GM21528 (cell line): Measurements from ENCODE around the gene KLHL2.
A peak's percentile ranks its signal among the peaks of the same experiment; 100 is the strongest.
"Not testable (repeated sequence)": the region's sequence is repeated elsewhere in the genome, so short reads cannot be mapped to it uniquely, and the experiment has no call there.

Experiments used
- ATAC-seq: cut with Tn5 transposase; IDR thresholded peaks from one replicate; pipeline ENCODE4 v1.9.1; 2021; ENCODE audit warnings: mild to moderate bottlenecking, moderate library complexity; ENCODE audit not compliant: unreplicated experiment, low FRiP score

KLHL2 gene

GRCh38 chr4:165324918-165325304 is 117.5 kb downstream of the KLHL2 start:
- ATAC-seq, result no peak

- ATAC-seq, result no peak
These were observed 118.6 kb downstream of the KLHL2 start for GRCh38 chr4:165325732-165326512.

- peak; percentile 21 for ATAC-seq
These were observed 119.5 kb downstream of the KLHL2 start for GRCh38 chr4:165326831-165327210.

GRCh38 chr4:165327211-165328100 is 120.1 kb downstream of the KLHL2 start, which contains the start of gene MSMO1:
Gene MSMO1 (plus strand): TSS chr4:165327669. CDS start chr4:165333371, 5,702 bp downstream.
- ATAC-seq, result peak; percentile 99

- ATAC-seq, result peak; percentile 6
These were observed 120.7 kb downstream of the KLHL2 start for GRCh38 chr4:165328101-165328425.

GRCh38 chr4:165328708-165329107 is 121.3 kb downstream of the KLHL2 start:
- ATAC-seq, result no peak

- ATAC-seq, result no peak
These were observed 122.7 kb downstream of the KLHL2 start for GRCh38 chr4:165330071-165330470.

- no peak for ATAC-seq
These were observed 123.3 kb downstream of the KLHL2 start for GRCh38 chr4:165330666-165331065.

- no peak for ATAC-seq
These were observed 124.0 kb downstream of the KLHL2 start for GRCh38 chr4:165331359-165331758.

- no peak for ATAC-seq
These were observed 124.5 kb downstream of the KLHL2 start for GRCh38 chr4:165331823-165332222.

- no peak for ATAC-seq
These were observed 125.1 kb downstream of the KLHL2 start for GRCh38 chr4:165332502-165332901.

GRCh38 chr4:165335163-165335703 is 127.9 kb downstream of the KLHL2 start:
- no peak for ATAC-seq

GRCh38 chr4:165336743-165337142 is 129.4 kb downstream of the KLHL2 start:
- ATAC-seq, result no peak

GRCh38 chr4:165342340-165342739 is 135.0 kb downstream of the KLHL2 start:
- ATAC-seq, result not testable (repeated sequence)

GRCh38 chr4:165343353-165344191 is 136.2 kb downstream of the KLHL2 start:
- no peak for ATAC-seq

GRCh38 chr4:165345666-165346417 is 138.5 kb downstream of the KLHL2 start:
- no peak for ATAC-seq

- ATAC-seq, result no peak
These were observed 140.5 kb downstream of the KLHL2 start for GRCh38 chr4:165347647-165348569.

- no peak for ATAC-seq
These were observed 144.2 kb downstream of the KLHL2 start for GRCh38 chr4:165351359-165352130.
